SK-N-SH treated with all-trans-retinoic acid at 6 μM for 48 hours (cell line): ENCODE measurements around the gene RNF224.

Source experiments
- ATAC-seq: fragments of 200-7000 bp; cut with Tn5 transposase; 3 replicates; pipeline ENCODE4 v1.9.1; 2020; ENCODE audit warnings: mild to moderate bottlenecking, moderate library complexity
- BACH2 ChIP-seq: fragments of 250-450 bp; sonication (Bioruptor Pico); IDR thresholded peaks from 2 replicates; pipeline ENCODE4 v1.9.0; 2021; ENCODE audit warnings: mild to moderate bottlenecking, borderline replicate concordance
- CSDC2 ChIP-seq: fragments of 250-450 bp; sonication (Bioruptor Pico); IDR thresholded peaks from 2 replicates; pipeline ENCODE4 v1.5.0; 2020; ENCODE audit warnings: mild to moderate bottlenecking, moderate library complexity
- ESRRG ChIP-seq: fragments of 250-450 bp; sonication (Bioruptor Pico); IDR thresholded peaks from 2 replicates; pipeline ENCODE4 v1.6.1; 2021; ENCODE audit warnings: mild to moderate bottlenecking
- GLIS3 ChIP-seq: fragments of 250-450 bp; sonication (Bioruptor Pico); IDR thresholded peaks from 2 replicates; pipeline ENCODE4 v1.5.0; 2020; ENCODE audit warnings: mild to moderate bottlenecking, moderate library complexity
- ISL1 ChIP-seq: fragments of 250-450 bp; sonication (Bioruptor Pico); IDR thresholded peaks from 2 replicates; pipeline ENCODE4 v2.1.2; 2022; ENCODE audit warnings: mild to moderate bottlenecking, moderate library complexity
- OSR1 ChIP-seq: fragments of 250-450 bp; sonication (Bioruptor Pico); IDR thresholded peaks from 2 replicates; pipeline ENCODE4 v1.8.0; 2022; ENCODE audit warnings: moderate library complexity, mild to moderate bottlenecking, inconsistent platforms
- POU6F1 ChIP-seq: fragments of 250-450 bp; sonication (Bioruptor Pico); IDR thresholded peaks from 2 replicates; pipeline ENCODE4 v1.8.0; 2021; ENCODE audit warnings: low read depth, mild to moderate bottlenecking, moderate library complexity, borderline replicate concordance
- PPARA ChIP-seq: fragments of 250-450 bp; sonication (Bioruptor Pico); IDR thresholded peaks from 2 replicates; pipeline ENCODE4 v1.5.0; 2020; ENCODE audit warnings: mild to moderate bottlenecking, borderline replicate concordance
- RARB ChIP-seq: fragments of 250-450 bp; sonication (Bioruptor Pico); IDR thresholded peaks from 2 replicates; pipeline ENCODE4 v1.8.0; 2021; ENCODE audit warnings: mild to moderate bottlenecking, moderate library complexity
- SNAI2 ChIP-seq: fragments of 250-450 bp; sonication (Bioruptor Pico); IDR thresholded peaks from 2 replicates; pipeline ENCODE4 v1.5.0; 2020; ENCODE audit warnings: mild to moderate bottlenecking, moderate library complexity
- TCF4 ChIP-seq: fragments of 250-450 bp; sonication (Bioruptor Pico); IDR thresholded peaks from 2 replicates; pipeline ENCODE4 v1.8.0; 2021; ENCODE audit warnings: mild to moderate bottlenecking, moderate library complexity, borderline replicate concordance
- TOX ChIP-seq: fragments of 250-450 bp; sonication (Bioruptor Pico); IDR thresholded peaks from 2 replicates; pipeline ENCODE4 v1.8.0; 2021; ENCODE audit warnings: mild to moderate bottlenecking, moderate library complexity, borderline replicate concordance
- ZC3H10 ChIP-seq: fragments of 250-450 bp; sonication (Bioruptor Pico); IDR thresholded peaks from 2 replicates; pipeline ENCODE4 v1.5.1; 2021; ENCODE audit warnings: mild to moderate bottlenecking, moderate library complexity
- ZFP3 ChIP-seq: fragments of 250-450 bp; sonication (Bioruptor Pico); IDR thresholded peaks from 2 replicates; pipeline ENCODE4 v1.5.0; 2020; ENCODE audit warnings: mild to moderate bottlenecking, moderate library complexity
- ZNF565 ChIP-seq: fragments of 450-650 bp; formaldehyde crosslinking; conservative IDR thresholded peaks from 2 replicates; pipeline ENCODE4 v1.5.0; 2020; ENCODE audit warnings: low read depth, mild to moderate bottlenecking, moderate library complexity
- ZNF70 ChIP-seq: fragments of 450-650 bp; formaldehyde crosslinking; IDR thresholded peaks from 2 replicates; pipeline ENCODE4 v1.5.0; 2020; ENCODE audit warnings: mild to moderate bottlenecking, moderate library complexity
- ZNF8 ChIP-seq: fragments of 450-650 bp; formaldehyde crosslinking; IDR thresholded peaks from 2 replicates; pipeline ENCODE4 v1.5.0; 2020; ENCODE audit warnings: mild to moderate bottlenecking, moderate library complexity
- TF ChIP-seq, protein P1 (sequence below): fragments of 250-450 bp; sonication (Bioruptor Pico); IDR thresholded peaks from 2 replicates; pipeline ENCODE4 v1.5.1; 2021; ENCODE audit warnings: mild to moderate bottlenecking, moderate library complexity
- TF ChIP-seq, protein P2 (sequence below): fragments of 250-450 bp; sonication (Bioruptor Pico); IDR thresholded peaks from 2 replicates; pipeline ENCODE4 v1.5.0; 2020; ENCODE audit warnings: mild to moderate bottlenecking, moderate library complexity
- TF ChIP-seq, protein P3 (sequence below): fragments of 250-450 bp; sonication (Bioruptor Pico); IDR thresholded peaks from 2 replicates; pipeline ENCODE4 v1.5.1; 2020; ENCODE audit warnings: low read depth, mild to moderate bottlenecking, moderate library complexity

RNF224 gene

DNA sequence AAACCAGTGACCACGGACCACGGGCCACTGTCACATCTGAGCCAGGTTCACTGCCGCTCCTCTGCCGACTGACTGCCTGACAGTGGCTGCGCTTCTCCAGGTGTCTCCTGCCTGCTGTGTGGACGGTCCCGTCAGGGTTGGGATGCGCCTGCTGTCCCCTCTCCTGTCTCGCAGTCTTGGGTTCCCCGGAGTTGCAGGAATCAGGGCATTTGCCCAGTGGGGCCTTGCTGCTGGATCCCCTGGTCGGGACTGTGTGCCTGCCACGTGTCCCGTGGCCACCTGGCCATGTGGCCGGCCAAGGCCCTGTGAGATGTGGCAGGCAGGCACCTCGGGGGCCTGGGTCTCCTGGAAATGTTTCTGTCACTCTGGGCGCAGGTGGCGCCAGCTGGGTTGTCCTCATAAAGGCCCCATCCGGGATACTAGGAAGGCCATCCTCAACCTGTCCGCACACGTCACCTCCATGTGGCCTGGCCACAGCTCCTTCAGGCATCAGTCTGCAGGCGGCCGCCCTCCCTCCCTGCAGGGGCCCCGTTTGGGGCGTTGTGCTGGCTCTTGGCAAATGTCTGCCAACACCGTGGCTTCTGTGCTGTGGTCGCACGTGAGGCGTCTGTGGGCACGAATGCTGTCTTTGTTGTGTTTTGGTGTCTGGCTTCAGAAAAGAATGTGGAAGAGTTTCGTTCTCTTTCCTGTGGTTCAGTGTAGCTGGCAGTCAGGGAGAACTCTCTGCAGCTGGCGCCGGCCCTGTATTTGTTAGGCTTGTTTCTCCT lies 43.8 kb downstream of the RNF224 start:
- TF ChIP-seq TOX (no peak), ZFP3 (CRISPR knock-in tag) (no peak)
- TF ChIP-seq, protein P1, sequence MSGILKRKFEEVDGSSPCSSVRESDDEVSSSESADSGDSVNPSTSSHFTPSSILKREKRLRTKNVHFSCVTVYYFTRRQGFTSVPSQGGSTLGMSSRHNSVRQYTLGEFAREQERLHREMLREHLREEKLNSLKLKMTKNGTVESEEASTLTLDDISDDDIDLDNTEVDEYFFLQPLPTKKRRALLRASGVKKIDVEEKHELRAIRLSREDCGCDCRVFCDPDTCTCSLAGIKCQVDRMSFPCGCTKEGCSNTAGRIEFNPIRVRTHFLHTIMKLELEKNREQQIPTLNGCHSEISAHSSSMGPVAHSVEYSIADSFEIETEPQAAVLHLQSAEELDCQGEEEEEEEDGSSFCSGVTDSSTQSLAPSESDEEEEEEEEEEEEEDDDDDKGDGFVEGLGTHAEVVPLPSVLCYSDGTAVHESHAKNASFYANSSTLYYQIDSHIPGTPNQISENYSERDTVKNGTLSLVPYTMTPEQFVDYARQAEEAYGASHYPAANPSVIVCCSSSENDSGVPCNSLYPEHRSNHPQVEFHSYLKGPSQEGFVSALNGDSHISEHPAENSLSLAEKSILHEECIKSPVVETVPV (CRISPR knock-in tag): no peak
- no peak for ATAC-seq

DNA sequence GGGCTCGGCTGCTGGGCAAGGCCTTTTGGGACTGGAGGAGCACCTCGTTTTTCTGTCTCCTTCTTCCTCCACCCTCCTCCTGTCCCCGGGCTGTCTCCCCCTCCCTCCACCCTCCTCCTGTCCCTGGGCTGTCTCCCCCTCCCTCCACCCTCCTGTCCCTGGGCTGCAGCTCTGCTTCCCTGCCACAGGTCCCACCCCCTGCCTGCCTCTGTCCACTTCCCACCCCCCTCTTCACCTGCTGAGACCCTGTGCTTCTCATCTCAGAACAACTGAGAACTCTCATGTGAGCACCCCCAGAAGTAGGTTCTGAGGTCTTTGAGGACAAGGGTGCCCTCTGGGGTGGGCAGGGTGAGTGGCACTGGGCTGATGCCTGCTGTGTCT lies 44.4 kb downstream of the RNF224 start:
- TF ChIP-seq OSR1 (CRISPR knock-in tag): no peak
- no peak for TF ChIP-seq ZNF70
- no peak for TF ChIP-seq CSDC2 (CRISPR knock-in tag)
- TF ChIP-seq ZC3H10: no peak
- TF ChIP-seq GLIS3: no peak
- no peak for TF ChIP-seq PPARA (CRISPR knock-in tag)
- no peak for TF ChIP-seq ISL1 (CRISPR knock-in tag)
- no peak for TF ChIP-seq RARB (CRISPR knock-in tag)
- TF ChIP-seq, protein P2, sequence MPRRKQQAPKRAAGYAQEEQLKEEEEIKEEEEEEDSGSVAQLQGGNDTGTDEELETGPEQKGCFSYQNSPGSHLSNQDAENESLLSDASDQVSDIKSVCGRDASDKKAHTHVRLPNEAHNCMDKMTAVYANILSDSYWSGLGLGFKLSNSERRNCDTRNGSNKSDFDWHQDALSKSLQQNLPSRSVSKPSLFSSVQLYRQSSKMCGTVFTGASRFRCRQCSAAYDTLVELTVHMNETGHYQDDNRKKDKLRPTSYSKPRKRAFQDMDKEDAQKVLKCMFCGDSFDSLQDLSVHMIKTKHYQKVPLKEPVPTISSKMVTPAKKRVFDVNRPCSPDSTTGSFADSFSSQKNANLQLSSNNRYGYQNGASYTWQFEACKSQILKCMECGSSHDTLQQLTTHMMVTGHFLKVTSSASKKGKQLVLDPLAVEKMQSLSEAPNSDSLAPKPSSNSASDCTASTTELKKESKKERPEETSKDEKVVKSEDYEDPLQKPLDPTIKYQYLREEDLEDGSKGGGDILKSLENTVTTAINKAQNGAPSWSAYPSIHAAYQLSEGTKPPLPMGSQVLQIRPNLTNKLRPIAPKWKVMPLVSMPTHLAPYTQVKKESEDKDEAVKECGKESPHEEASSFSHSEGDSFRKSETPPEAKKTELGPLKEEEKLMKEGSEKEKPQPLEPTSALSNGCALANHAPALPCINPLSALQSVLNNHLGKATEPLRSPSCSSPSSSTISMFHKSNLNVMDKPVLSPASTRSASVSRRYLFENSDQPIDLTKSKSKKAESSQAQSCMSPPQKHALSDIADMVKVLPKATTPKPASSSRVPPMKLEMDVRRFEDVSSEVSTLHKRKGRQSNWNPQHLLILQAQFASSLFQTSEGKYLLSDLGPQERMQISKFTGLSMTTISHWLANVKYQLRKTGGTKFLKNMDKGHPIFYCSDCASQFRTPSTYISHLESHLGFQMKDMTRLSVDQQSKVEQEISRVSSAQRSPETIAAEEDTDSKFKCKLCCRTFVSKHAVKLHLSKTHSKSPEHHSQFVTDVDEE (CRISPR knock-in tag): no peak
- TF ChIP-seq, protein P1 (CRISPR knock-in tag): no peak
- TF ChIP-seq, protein P3, sequence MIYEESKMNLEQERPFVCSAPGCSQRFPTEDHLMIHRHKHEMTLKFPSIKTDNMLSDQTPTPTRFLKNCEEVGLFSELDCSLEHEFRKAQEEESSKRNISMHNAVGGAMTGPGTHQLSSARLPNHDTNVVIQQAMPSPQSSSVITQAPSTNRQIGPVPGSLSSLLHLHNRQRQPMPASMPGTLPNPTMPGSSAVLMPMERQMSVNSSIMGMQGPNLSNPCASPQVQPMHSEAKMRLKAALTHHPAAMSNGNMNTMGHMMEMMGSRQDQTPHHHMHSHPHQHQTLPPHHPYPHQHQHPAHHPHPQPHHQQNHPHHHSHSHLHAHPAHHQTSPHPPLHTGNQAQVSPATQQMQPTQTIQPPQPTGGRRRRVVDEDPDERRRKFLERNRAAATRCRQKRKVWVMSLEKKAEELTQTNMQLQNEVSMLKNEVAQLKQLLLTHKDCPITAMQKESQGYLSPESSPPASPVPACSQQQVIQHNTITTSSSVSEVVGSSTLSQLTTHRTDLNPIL (CRISPR knock-in tag): no peak
- TF ChIP-seq ZNF565: no peak
- no peak for TF ChIP-seq TOX
- no peak for TF ChIP-seq ZNF8 (CRISPR knock-in tag)
- TF ChIP-seq BACH2: no peak
- TF ChIP-seq SNAI2 (CRISPR knock-in tag): no peak
- TF ChIP-seq ESRRG (CRISPR knock-in tag): no peak
- TF ChIP-seq TCF4 (CRISPR knock-in tag): no peak
- TF ChIP-seq, all 23 proteins: peak for 0
- ATAC-seq: no peak

GRCh38 chr9:137272241-137273094 lies 45.2 kb downstream of the RNF224 start:
- no peak for TF ChIP-seq ZFP3 (CRISPR knock-in tag)
- TF ChIP-seq, protein P1 (CRISPR knock-in tag): no peak
- no peak for ATAC-seq

DNA sequence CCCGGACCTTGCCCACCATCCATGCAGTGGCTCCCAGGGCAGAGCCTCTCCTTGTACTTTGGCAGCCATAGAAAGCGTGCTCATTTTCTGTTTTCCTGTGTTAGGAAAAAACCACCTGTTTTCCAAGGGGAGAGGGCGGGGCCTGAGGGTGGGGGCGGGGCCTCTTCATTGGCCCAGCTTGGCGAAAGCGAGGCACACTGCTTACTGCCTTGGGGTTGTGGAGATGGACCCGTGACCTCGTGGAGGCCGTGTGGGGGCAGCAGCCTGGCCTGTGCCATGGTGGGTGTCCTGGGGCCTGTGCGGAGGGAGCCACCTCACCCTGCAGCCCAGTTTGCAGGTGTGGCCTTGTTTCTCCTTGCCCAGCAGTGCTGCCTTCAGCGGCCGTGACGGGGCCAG lies 45.8 kb downstream of the RNF224 start:
- no peak for ATAC-seq
- TF ChIP-seq TOX (no peak), POU6F1 (CRISPR knock-in tag) (no peak), OSR1 (CRISPR knock-in tag) (no peak), ZNF8 (CRISPR knock-in tag) (no peak), ZFP3 (CRISPR knock-in tag) (no peak), RARB (CRISPR knock-in tag) (no peak), CSDC2 (CRISPR knock-in tag) (no peak), ZNF565 (no peak), ESRRG (CRISPR knock-in tag) (no peak), GLIS3 (no peak), PPARA (CRISPR knock-in tag) (no peak), TCF4 (CRISPR knock-in tag) (no peak), SNAI2 (CRISPR knock-in tag) (no peak)
- TF ChIP-seq, protein P2 (CRISPR knock-in tag): no peak
